Stimulated activated CD8-positive, alpha-beta memory T cell treated with anti-CD3 and anti-CD28 coated beads, Interleukin-4, amount 100 ng/mL, for 4 hours (primary cell): ENCODE data around the gene BTD.
"Not testable (repeated sequence)": the region's sequence is repeated elsewhere in the genome, so short reads cannot be mapped to it uniquely, and the experiment has no call there.

ENCODE experiments used
- DNase-seq, 2 donors: peaks; one replicate each; pipeline ENCODE4 v3.0.0-alpha.2; 2020; ENCODE audit warnings: low read depth in 2 of 2, low spot score in 1 of 2

Gene BTD

DNA sequence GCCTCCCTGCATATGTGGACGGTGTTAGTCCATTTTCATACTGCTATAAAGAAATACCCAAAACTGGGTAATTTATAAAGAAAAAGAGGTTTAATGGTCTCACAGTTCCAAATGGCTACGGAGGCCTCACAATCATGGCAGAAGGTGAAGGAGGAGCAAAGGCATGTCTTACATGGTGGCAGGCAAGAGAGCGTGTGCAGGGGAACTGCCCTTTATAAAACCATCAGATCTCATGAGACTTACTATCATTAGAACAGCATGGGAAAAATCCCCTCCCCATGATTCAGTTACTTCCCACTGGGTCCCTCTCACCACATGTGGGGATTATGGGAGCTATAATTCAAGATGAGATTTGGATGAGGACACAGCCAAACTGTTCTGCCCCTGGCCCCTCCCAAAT is 1.3 kb downstream of the BTD start:
- not testable (repeated sequence) for DNase-seq

DNA sequence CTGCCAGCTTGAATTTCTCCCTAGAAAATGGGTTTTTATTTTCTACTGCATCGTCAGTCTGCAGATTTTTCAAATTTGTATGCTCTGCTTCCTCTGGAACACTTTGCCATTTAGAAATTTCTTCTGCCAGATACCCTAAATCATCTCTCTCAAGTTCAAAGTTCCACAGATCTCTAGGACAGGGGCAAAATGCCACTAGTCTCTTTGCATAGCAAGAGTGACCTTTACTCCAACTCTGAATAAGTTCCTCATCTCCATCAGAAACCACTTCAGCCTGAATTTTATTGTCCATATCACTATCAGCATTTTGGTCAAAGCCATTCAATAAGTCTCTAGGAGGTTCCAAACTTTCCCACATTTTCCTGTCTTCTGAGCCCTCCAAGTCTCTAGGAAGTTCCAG is 3.0 kb downstream of the BTD start:
- not testable (repeated sequence) for DNase-seq

DNA sequence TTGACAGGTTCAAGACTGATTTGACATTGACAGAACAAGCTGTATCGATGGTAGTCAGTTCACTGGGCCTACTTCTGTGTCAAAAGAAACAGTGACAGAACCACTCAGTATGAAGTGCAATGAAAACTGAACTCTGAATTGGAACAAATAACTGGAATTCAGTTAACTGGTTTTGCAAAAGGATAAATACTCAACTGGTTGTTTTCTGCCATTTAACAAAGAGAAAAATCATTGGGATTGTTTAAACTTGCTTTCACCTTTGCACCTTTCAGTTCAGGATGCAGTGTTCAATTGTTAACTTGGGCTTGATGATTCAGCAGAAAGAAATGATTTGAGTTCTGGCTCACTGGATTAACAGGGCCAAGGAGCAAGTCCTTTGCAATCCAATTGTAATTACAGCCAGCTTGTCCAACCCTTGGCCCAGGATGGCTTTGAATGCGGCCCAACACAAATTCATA is 4.9 kb downstream of the BTD start:
- DNase-seq = no peak

DNA sequence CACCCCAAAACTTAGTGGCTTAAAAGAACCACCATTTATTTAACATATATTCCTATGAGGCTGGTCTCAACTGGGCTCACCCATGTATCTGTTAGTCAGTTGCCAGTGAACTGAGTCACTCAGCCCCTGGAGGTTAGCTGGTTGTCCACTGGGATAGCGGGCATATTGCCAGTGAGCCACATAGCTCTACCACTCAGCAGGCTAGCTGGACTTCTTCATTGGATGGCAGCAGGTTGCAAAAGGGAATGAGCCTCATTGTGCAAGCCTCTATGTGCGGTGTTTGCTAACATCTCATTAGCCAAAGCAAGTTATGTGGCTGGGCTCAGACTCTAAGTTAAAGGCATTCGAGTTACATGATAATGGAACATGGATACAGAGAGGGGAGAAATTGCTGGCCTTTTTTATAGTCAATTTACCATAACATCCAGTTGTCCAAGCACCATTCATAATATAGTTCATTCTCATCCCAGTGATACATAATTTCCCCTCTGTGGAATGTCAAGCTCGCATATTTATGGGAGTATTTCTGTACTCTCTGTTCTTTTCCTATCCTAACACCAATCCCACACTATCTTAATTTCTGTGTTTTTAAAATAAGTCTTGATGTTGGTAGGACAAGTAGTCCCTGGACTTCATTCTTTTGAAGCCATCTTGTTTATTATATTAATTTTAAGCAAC is 8.7 kb downstream of the BTD start:
- DNase-seq = no peak

DNA sequence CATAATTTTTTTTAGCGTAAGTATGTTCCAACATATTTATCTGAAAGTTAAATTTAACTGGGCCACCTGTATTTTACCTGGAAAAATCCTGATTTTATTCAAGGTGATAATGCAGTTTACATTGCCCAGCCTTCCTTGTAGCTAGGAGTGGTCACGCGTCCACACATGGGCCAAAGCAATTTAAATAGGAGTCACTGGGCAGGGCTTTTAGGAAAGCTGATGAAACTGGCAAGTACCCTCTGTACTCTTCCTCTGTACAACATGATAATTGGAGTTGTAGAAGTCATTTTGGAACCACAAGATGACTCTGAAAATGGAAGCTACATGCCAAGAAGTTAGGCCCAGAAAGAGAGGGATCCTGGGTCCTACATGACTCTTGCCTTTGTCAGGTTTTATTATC is 9.5 kb downstream of the BTD start:
- DNase-seq = no peak

GRCh38 chr3:15612001-15612400 is 10.5 kb downstream of the BTD start:
- DNase-seq = no peak

DNA sequence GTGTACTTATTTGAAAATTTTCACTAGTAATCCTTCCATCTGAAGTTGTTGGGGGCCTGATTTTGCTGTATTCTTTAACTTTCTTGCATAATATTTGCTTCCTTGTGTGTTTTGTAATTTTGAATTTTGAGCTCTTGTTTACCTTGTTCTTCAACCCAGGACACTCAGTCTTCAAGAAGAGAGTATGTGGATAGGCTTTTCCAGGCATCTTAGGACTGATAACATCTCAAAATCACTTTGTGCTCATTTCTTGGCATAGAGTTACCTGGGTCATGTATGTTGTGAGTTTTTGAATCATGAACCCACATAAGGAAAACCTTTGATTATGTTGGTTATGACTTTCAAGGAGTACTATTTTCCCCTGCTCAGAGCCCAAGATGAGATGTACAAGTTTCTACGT is 13.4 kb downstream of the BTD start:
- DNase-seq = no peak

DNA sequence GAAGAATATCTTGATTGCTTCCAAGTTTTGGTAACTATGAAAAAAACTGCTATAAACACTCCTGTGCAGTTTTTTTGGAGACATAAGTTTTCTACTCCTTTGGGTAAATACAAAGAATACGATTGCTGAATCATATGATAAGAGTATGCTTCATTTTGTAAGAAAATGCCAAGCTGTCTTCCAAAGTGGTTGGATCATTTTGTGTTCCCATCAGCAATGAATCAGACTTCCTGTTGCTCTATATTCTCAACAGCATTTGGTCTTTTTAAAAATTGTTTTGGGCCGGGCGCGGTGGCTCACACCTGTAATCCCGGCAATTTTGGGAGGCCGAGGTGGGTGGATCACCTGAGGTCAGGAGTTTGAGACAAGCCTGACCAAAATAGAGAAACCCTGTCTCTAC is 14.5 kb downstream of the BTD start:
- DNase-seq = no peak

DNA sequence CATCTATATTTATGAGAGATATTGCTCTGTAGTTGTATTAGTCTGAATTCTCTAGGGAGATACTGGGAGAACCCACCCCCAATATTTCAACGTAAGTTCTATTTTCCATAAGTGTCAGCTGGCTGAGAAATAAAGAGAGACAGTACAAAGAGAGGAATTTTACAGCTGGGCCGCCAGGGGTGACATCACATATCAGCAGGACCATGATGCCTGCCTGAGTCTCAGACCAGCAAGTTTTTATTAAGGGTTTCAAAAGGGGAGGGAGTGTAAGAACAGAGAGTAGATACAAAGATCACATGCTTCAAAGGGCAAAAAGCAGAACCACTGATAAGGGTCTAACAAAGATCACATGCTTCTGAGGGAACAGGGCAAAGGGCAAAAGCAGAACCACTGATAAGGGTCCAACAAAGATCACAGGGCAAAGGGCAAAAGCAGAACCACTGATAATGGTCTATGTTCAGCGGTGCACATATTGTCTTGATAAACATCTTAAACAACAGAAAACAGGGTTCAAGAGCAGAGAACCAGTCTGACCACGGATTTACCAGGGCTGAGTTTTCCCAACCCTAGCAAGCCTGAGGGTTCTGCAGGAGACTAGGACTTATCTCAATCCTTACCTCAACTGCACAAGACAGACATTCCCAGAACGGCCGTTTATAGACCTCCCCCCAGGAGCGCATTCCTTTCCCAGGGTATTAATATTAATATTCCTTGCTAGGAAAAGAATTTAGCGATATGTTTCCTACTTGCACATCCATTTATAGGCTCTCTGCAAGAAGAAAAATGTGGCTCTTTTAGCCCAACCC is 18.3 kb downstream of the BTD start:
- not testable (repeated sequence) for DNase-seq

DNA sequence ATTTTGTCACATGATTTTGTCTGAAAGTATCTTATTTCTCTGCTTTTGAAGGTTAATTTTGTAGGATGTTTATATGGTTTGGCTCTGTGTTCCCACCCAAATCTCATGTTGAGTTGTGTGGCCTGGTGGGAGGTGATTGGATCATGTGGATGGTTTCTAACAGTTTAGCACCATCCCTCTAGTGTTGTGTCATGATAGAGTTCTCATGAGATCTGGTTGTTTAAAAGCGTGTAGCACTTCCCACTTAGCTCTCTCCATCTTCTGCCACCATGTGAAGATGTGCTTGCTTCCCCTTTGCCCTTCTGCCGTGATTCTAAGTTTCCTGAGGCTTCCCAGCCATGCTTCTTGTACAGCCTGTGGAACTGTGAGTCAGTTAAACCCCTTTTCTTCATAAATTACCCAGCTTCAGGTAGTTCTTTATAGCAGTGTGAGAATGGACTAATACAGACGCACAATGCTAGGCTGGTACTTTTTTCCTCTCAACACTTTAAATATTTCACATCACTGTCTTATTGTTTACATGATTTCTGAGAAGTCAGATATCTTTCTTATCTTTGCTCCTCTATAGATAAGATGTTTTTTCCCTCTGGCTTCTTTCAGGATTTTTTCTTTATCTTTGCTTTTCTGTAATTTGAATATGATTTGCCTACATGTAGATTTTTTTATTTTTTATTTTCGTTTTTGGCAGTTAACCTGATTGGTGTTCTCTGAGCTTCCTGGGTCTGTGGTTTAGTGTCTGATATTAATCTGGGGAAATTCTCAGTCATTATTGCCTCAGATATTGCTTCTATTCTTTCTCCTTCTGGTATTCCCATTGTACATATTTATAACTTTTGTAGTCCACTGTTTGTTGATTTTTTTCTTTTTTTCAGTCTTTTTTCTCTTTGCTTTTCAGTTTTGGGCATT is 22.2 kb downstream of the BTD start:
- DNase-seq = no peak

- no peak for DNase-seq
Observed at GRCh38 chr3:15628967-15629366, 27.4 kb downstream of the BTD start.

GRCh38 chr3:15629860-15630597 is 28.5 kb downstream of the BTD start:
- peak in 1 of 2 donors; percentile 25 for DNase-seq

- no peak for DNase-seq
Observed at GRCh38 chr3:15630646-15631350, 29.3 kb downstream of the BTD start.

- DNase-seq = no peak
Observed at GRCh38 chr3:15631426-15632211, 30.1 kb downstream of the BTD start.

- DNase-seq = no peak
Observed at GRCh38 chr3:15632212-15632580, 30.7 kb downstream of the BTD start.

GRCh38 chr3:15633159-15633558 is 31.6 kb downstream of the BTD start:
- no peak for DNase-seq

GRCh38 chr3:15633766-15634598 is 32.4 kb downstream of the BTD start:
- no peak for DNase-seq

DNA sequence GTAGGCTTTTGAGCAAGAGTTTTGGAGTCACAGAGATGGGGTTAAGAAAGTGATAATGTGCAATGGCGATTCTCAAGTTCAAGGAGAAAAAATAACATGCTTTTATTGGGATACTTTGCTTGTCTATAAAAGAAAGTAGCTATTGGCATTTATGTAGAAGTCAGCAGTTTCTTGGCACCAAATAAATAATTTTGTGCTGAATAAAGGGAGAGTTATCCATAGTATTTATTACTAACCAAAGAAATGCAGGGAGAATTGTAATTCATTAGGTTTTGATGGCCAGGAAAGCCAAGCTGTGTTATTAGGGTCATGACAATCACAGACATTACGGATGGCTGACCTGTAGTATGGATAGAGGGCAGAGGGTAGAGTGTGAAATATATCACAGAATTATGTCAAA is 33.1 kb downstream of the BTD start:
- no peak for DNase-seq
